Endometrium (tissue), 2 donors: ENCODE measurements around the gene LPCAT1.
"Not testable (repeated sequence)": the region's sequence is repeated elsewhere in the genome, so short reads cannot be mapped to it uniquely, and the experiment has no call there.

ENCODE experiments used
- FAIRE-seq: peaks from 2 replicates; lab custom pipeline; 2012; peaks lifted over from hg19 to GRCh38; lab: Jason Lieb, UNC
- donor health status: control.
- donor health status: control.

LPCAT1 gene

DNA sequence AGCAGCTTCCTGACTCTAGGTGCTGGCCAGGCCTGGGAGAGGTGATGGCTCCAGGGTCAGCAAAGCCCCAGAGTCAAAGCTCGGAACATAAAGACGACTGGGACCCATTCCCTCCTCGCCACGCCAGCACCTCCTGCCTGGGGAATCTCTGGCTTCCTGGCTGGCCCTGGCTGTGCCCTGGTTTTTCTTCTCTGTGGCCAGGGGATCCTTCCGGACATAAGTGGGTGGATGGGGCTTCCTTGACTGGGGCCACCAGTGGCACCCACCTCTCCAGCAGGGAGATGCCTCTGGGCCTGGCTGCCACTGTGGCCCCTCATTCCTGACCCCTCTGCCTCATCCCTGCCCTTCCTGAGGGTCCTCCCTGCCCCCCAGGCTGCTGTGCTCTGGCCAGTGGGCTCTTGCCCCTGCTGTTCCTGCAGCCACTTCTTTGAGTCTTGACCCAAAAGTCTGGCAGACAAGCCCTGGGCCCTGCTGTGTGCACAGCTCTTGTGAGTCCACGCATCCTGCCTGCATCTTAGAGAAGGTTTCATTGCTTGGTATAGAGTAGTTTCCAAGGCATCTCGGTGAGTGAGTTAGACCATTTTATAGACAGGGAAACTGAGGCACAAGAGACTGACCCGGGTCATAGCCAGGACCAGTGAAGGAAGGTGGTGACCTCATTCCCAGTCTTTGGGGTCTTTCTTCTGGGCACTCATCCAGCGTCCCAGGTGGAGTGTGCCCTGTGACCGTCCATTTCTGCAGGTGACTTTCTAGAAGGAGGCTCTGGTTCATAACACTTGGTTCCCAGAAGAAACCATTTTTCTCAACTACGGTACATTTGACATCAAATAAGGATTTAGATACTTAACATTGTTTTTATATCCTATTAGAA is 17.3 kb upstream of the LPCAT1 start:
- no peak for FAIRE-seq

DNA sequence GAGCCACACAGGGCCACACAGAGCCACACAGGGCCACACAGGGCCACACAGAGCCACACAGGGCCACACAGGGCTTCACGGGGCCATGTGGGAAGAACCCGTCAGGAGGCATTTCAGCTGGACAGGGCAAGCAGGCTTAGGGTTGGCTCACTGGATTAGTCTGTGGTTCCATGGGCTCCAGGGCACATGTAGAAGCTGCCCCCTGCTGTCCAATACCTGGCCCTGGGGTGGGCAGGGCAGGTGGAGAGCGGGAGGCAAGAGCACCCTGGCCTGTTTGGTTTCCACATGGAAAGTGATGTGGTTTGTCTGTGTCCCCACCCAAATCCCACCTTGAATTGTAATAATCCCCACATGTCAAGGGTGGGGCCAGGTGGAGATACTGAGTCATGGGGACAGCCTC is 16.4 kb upstream of the LPCAT1 start:
- no peak for FAIRE-seq

DNA sequence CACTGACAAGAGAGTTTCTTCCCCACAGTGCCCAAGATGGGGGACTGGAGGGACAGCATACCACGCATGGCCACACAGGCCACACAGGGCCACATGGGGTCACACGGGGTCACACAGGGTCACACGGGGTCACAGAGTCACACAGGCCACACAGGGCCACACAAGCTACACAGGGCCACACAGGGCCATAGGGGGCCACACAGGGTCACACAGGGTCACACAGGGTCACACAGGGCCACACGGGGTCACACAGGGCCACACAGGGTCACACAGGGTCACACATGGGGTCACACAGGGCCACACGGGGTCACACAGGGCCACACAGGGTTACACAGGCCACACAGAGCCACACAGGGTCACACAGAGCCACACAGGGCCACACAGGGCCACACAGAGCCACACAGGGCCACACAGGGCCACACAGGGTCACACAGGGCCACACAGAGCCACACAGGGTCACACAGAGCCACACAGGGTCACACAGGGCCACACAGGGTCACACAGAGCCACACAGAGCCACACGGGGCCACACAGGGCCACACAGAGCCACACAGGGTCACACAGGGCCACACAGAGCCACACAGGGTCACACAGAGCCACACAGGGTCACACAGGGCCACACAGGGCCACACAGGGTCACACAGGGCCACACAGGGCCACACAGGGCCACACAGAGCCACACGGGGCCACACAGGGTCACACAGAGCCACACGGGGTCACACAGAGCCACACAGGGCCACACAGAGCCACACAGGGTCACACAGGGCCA is 15.8 kb upstream of the LPCAT1 start:
- not testable (repeated sequence) for FAIRE-seq

DNA sequence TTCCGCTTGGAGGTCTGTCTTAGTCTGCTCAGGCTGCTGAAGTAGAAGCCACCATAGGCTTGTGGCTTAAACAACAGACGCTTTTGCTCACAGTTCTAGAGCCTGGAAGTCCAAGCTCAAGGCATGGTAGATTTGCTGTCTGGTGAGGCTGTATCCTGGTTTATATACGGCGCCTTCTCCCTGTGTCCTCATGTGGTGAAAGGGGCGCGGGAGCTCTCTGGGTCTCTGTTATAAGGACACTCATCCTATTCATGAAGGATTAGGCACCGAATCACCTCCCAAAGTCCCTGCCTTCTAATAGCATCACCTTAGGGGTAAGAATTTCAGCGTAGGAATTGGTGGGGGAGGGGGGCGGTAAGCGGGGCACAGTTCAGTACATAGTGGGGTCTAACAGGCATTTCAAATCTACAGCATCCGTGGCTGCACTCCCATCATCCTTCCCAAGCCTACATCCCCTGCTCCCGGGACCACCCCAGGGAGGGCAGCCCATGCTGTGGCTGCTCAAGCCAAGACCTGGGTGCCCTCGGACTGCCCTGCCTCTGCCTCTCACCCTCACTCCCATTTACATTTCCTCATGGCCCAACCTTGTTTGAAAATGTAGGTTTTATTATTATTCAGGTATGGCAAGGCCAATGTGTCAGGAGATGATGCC is 15.1 kb upstream of the LPCAT1 start:
- no peak for FAIRE-seq

DNA sequence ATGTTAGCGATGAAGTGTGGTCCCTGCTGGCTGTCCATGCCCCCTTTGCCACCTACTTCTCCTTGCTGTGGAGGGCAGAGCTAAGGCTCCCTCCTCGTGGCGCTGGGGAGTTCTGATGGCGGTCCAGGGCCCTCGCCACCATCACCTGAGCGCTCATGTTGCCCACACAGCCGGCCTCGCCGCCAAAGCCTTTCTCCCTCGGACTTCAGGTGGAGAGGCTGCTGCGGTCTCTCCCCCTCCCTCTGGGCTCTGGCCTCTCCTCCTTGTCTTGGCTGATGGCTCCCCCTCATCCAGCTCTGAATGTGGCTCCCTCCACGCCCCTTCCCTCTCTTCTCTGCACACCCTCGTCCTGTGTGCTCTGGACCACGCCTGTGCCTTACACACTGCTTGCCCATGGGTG is 14.5 kb upstream of the LPCAT1 start:
- no peak for FAIRE-seq

DNA sequence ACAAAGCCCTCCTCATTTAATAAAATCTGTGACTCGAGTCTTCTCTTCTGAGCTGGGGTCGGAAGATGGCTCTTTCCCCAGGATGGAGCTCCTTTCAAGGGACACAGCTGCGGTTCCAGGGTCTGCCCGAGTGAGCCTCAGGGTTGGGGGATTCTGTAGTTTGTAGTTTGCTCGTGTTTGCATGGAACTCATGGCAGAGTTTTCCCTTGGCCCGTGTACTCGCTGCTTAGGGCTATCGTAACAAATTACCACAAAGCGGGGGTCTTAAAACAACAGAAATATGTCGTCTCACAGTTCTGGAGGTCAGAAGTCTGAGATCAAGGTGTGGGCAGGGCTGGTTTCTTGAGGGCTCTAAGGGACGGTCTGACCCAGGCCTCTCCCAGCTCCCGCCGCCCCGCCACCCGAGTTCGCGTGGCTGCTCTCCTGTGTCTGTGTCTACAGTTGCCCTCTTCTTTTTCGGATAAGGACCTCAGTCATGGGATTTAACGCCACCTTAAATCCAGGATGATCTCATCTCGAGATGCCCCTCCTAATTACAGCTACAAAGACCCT is 13.9 kb upstream of the LPCAT1 start:
- no peak for FAIRE-seq

DNA sequence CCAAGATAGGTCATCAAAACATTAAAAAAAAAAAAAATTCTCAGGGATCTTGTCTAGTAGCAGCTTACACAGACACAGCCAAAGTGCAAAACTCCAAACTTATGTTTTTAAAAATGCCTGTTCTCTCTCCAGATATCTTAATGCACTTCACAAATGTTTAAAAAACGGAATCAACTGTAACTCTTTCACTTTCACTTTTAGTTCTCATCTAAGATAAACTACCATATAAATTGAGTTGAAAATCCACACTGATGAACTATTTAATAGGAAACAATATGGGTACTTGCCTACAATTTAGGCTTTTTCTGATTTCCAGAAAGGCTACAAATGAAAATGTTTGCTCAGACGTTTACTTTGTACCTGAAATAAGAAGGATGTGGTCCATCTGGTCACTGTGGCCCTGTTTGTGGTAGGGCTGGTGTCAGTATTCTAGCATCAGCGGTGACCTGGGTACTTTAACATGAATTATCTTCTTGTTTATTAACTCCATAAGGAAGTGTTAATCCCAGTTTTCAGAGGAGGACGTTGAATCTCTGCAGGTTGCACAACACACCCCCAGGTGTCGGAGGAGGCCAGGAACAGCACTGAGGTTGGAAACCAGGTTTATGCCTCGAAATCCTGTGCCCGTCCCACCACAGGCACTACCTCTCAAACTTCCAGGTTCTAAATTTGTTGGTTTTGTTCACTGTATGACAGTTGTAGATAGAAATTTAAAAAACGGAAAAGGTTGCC is 13.3 kb upstream of the LPCAT1 start:
- no peak for FAIRE-seq

DNA sequence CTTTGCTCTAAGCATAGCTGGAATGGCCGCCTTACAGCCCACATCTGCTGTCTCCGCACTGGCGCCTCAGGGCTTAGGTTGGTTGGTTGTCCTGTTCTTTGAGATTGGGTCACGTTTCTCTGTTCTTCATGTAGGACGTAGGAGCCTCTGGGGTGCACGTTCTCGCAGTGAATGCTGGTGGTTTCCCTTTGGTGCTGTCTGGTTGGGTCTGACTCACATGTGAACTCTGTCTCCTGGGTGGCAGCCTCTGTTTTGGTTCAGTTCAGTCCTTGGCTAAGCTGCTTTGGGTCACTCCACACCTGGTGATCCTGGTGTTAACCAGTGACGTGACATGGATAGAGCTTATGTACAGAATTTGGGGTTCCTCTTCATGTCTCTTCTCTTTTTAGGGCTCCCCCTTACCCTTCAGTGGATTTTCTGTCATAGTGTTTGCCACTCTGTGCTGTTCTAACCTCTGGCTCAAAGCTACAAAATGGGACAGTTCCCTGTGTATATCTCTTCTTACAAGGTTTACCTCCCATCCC is 12.6 kb upstream of the LPCAT1 start:
- no peak for FAIRE-seq

DNA sequence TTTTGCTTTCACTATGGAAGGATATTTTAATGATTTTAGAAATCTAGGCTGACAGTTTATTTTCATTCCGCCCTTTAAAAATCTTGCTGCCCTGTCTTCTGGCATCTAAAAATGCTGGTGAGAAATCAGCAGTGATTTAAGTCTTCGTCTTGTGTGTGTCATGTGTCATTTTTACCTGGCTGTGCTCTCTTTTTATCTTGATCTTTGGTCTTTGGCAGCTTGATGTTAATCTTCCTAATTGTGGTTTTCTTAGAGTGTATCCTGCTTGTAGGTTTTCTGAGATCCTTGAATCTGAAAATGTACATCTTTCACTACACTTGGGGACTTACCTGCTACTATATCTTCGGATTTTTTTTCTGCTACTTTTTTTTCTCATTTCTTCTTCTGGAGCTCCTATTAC is 11.9 kb upstream of the LPCAT1 start:
- no peak for FAIRE-seq

DNA sequence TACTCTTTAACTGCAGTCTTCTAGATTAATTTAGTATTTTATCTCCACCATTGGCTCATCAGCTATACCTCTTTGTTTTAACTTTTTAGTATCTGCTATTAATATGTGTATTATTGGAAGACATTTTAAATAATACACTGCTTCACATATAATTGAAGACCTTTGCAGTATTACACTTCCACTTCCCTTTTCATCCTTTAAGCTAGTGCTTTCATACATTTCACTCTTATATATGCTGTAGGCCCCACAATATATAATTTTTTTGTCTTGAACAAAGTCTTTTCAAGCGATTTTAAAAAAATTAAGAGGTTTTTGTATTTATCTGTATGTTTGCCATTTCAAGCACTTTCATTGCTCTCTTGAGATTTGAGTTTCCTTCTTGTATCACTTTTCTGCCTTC is 8.6 kb upstream of the LPCAT1 start:
- FAIRE-seq, result no peak

DNA sequence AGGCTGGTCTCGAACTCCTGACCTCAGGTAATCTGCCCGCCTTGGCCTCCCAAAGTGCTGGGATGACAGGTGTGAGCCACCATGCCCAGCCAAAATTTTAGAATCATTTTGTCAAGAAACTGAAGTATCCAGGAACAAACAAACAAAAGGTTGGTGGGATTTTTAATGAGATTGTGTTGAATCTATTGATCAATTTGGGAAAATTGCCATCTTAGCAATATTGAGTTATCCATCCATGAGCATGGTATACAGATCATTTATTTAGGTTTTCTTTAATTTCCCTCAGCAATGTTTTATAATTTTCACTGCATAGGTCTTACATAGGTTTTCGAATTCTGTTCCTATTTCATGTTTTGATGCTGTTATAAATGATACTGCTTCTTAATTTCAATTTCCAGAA is 5.7 kb upstream of the LPCAT1 start:
- FAIRE-seq, result no peak

DNA sequence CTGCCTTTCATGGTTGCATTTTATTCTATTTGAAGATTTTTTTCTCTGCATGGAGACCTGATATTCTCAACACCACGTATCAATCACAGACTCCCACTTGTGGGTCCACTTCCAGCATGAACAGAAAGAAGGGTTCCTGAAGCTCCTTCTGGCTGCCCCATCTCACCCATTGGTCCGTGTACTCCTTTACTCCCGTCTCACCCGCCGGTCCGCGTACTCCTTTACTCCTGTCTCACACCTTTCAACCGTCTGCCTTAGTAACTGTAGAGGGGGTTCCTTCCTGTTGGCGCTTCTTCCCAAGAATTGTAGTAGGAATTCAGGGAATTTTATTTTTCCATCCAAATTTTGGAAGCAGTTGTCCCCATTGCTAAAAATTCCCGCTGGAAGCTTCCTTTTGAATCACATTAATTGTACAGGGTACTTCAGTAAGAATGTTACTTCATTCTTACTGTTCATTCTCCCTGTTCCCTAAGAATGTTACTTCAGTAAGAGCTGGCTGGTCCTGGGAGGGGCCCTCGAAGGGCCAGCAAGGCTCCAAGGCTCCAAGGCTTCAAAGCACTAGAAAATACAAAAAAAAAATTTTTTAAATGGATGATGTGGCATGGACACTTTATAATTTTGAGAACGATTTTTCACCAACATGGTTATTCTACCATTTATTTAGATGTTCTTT is 3.9 kb upstream of the LPCAT1 start:
- no peak for FAIRE-seq

DNA sequence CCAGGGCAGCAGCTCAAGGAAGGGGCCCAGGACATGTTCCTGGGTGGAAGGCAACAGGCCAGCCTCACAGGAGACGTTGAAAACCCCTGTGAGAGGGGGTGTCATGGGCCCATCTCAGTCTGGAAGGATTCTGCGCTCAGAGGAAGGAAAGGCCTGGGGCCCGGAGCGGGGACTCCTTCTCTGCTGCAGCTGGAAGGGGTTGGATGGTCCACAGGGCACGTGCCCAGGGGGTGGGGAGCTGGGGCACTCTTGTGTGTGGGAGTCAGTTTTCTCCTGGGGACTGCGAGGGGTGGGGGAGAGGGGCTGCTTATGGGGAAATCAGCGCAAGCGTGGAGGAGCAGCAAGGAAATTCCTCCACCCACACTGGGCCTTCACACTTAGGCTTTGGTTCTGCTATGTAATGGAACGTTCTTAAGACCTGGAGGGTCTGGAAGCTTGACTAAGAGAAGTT is 2.9 kb upstream of the LPCAT1 start:
- no peak for FAIRE-seq

DNA sequence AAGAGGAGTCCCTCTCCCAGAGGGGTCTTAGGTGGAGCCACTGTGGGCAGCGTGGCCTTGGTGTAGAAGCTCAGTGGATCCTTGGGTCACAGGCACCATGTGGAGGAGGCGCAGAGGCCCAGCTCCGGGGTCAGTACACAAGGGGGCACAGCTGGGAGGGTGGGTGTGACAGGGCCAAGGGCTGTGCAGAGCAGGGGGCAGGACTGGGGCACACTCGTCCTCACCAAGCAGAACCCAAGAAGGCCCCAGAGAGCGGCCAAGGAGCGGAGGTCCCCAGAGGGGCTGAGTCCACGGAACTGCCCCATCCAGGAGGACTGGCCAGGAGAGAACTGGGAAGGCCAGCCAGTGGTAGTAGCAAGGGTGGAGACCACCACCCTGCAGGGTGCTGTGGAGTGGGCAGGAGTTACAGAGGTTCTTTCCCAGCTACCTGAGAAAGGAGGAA is 2.5 kb upstream of the LPCAT1 start:
- no peak for FAIRE-seq

DNA sequence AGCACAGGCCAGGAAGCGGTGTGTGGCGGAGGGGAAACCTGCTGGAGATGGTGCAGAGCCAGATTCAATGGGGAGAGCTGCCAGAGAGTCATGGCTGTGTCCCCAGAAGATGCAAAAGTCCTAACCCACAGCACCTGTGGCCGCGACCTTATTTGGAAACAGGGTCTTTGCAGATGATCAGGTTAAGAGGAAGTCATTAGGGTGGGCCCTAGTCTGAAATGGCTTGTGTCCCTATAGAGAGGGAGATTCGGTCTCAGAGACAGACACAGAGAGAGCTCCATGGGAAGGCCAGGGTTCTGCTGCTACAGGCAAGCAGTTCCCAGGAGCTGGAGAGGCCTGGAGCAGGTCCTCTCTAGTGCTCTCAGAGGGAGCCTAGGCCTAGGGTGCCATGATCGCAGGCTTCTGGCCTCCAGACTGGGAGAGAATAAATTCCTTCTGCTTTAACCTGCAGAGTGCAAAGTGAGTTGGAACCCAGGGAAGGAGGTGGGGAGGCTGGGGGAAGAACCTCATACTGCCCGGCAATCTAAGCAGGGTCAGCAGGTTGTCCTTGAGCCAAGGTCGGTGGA is 1.9 kb upstream of the LPCAT1 start:
- FAIRE-seq, result no peak

DNA sequence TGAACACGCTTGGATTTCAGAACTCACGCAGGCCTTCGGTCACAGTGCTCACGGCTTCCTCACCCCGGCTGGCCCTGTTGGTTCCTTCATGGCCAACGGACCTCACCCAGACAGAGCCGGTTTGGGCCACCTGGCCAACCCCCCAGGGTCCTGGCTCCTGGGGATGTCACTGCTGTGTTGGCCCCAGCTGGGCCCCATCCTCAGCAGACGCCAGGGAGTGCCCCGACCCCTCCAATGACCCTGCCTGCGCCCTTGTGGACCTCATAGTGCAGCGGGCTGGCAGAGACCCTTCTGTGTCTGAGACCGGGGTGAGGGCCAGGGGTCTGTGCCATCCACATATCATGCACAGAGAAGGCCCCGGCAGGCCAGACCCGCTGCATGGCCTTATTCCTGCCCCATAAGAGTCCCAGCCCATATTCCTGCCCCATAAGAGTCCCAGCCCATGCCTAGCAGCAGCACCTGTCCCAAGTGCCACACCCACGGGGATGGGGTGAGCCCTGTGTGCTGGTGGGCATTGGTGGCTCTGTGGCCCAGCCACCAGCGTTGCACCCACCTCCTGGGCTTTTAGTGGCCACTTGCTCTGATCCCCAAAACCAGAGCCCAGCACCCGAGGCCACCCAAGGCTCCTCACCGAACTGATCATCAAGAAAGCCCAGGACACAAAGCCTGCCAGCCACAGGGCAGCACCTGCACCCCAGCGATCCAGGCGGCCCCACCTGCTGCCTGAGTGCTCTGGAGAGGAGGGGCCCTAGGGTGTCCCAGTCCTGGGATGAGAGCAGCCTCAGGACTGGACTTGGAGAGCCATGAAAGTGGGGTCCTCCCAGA is 1.3 kb upstream of the LPCAT1 start:
- FAIRE-seq, result no peak

DNA sequence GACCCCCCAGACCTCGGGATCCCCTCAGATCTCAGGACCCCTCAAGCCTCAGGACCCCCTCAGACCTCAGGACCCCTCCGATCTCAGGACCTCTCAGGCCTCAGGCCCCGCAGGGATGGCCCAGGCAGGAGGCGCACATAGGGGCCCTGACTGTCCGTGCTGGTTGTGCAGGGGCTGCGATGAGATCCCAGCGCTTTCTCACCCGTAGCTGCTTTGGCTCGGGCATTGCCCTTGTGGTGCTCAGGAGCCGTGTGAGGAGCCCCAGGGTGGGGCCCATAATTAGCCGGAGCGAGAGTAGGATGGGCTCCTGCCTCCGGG is 680 bp upstream of the LPCAT1 start:
- FAIRE-seq, result no peak

DNA sequence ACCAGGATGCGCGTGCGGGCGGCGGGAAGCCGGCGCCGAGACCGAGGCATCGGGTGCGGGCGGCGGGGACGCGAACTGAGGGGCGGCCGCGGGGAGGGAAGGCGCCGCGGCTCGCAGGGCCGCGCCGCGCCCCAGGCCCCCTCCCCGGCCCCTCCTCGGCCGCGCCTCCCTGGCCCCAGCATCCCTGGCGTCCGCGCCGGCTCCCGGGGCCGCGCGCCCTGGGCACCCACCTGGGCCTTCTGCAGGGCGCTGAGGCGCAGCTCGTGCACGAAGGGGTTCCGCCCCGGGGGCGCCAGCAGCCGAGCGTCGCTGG is 324 bp downstream of the LPCAT1 start:
- no peak for FAIRE-seq

DNA sequence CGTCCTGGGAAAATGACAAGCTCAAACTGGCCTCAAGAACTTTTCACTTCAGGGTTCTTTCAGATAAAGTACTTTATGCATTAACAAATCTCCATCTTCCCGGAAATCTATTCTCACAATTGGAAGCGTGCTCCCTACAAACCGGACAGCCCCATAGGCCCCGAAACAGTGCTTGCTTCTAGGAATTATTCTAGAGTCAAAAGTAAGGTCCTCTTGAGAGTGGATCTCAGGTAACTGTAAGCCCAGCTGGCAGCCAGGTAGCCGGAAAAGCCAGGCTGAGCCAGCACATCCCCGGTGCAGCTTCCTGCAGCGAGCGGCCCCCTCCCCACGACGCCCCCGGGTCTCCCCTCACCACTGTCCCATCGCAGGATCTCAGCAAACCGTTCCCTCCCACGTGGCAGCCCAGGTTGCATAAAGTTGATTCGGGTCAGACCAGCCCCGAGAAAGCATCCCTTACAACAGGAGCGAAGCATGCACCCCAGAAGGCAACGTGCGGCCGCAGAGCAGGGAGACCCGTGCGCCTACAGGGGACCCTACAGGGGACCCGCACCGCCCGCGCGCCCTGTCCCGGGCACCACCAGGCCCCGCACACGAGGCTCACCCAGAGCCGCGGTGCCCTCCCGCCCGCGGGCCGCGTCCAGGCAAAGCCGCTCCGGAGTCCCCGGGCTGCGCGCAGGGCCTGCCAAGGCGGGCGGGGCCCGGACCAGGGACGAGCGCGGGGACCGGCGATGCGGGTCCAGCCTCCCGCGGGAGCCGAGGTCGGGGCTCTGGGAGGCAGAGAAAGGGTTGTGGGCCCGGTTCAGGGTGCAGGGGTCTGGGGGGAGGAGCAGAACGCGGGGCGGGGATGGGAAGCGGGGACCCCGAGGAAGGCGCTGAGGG is 920 bp downstream of the LPCAT1 start:
- no peak for FAIRE-seq
